GOT3 (cell line): Measurements from ENCODE around the gene RFTN2.
"Not testable (repeated sequence)": the region's sequence is repeated elsewhere in the genome, so short reads cannot be mapped to it uniquely, and the experiment has no call there.

Experiments used
- DNase-seq: peaks from one replicate; lab custom pipeline; 2025; ENCODE audit warnings: mixed read lengths; lab: John Stamatoyannopoulos, UW

Gene RFTN2

DNA sequence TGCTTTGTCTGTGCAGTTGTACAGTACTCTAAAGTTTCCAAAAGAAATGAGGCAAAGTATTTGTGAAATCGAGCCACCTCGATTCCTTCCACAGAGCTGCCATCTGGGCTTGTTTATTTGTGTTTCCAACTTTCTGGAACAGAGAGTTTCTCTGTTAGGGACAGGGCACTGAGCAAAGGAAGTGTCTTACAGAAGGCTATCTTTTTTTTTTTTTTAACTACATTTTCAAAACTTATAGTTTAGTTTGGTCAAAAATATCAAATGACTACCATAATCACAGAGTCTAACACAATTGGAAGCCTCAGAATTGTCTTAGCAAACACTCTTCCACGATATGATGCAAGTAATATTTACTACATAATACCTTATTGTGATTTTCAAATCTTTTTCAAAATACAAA is 796 bp downstream of the RFTN2 start:
- no peak for DNase-seq

DNA sequence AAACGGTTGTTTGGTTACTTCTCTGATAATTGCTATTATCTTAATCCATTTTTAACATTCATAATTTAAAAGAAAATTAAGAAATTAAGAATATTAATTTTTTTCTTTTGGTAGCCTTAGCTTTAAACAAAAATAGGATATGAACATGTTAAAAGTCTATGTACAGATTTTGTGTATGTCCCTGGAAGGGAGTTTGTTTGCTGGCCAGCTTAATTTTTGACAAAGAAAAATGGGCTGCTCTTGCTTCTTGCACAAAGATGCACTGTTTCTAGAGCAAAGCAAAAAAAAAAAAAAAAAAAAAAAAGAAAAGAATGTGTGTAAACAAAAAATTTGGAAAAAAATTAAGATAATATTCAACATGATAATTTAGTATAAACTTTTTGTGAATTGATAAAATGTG is 1.3 kb downstream of the RFTN2 start:
- DNase-seq, result no peak

DNA sequence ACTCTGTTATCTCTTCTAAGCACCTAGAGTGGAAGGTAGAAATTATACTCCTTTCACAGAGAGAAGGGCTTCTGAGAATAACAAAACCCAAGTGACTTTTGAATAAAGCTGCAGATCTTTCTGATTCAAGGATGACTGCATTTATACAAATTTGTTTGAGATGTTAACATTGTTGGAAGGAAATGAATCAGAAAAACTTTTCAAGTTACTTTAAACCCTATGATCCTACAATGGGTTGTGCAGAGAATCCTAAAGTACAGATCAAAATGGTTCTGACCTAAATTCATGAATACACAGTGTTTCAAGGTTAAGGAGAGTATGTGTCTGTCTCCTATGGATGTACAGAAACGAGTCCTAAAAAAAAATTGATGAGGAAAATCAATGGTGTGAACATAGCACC is 1.8 kb downstream of the RFTN2 start:
- DNase-seq, result no peak

DNA sequence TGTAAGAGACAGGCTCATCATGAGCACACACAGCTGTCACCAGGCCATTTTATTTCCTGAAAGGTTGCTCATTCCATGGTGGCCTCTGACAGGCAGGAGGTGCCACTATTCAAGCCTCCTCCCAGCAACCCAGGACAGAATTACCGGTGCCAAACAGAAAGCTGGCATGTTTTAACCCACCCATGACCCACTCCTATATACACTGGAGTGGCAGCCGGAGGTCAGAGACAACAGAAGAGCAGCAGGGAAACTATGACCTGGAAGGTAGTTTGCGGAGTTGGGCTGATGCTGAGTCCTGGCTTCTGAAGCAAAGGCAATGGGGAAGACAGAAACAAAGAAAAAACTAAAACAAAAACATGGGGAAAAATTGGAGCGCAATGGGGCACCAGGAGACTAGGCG is 2.3 kb downstream of the RFTN2 start:
- DNase-seq, result no peak

DNA sequence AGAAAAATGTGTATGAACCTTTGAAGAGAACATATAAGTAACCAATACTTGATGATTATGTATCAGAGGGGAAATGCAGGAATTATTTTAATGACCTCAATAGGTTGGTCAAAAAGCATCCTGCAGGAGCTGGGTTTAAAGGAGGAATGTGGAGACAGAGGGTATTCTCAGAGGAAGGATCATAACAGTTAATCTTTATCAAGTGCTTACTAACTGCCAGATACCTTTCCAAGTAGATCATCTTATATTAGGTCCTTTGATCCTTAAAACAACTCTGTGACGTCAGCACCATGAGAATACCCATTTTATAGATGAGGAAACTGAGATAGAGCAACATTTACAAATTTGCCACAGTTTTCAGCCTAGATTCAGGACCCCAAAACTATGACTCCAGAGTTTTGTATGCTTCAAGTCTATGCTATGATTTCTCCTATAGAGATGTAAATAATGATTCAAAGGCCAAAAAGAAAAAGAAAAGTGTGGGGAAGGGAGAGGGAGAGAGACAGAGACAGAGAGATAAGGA is 3.0 kb downstream of the RFTN2 start:
- no peak for DNase-seq

DNA sequence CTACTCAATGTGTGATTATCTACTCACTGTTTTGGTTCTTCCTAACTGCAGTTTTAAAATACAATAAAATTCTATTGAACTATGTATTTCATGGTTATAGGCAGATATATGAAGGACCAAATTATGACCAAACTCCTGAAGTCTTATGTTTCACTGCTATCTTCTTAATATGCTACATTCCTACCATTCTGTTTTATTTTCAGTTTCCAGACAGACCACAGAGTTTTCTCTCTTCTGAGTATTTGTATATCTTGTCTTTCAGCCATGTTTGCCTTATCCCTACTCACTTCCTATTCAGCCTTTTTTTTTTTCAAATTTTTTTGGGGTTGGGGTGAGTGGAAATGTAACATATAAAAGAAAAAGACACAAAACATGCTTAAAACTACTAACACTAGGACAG is 6.3 kb downstream of the RFTN2 start:
- no peak for DNase-seq

DNA sequence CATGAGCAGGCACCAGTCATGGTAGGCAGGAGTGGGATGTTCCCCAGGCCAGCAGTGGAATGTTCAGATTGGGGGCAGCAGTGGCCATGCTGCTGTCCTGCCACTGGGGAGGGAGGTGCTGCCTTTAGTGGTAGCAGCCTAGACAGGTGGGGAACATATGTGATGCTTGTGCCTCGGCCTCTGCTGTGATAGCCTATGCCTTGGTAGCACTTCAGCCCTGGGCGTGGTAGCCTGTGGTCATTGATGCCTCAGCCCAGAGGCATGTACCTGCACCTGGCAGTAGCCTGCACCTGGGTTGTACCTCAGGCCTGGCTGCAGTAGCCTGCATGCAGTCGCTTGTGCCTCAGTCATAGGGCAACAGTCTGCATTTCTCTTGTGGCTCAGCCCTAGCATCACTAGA is 7.1 kb downstream of the RFTN2 start:
- no peak for DNase-seq

DNA sequence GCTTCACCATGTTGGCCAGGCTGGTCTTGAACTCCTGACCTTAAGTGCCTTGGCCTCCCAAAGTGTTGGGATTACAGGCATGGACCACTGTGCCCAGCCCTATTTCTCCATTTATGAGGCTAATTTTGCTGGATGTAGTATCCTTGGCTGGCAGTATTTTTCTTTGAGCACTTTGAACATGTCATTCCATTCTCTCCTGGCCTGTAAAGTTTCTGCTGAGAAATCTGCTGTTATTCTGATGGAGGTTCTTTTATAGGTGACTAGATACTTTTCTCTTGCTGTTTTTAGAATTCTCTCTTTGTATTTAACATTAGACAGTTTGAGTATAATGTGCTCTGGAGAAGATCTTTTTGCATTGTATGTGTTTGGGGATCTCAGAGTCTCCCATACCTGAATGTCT is 9.1 kb downstream of the RFTN2 start:
- no peak for DNase-seq

DNA sequence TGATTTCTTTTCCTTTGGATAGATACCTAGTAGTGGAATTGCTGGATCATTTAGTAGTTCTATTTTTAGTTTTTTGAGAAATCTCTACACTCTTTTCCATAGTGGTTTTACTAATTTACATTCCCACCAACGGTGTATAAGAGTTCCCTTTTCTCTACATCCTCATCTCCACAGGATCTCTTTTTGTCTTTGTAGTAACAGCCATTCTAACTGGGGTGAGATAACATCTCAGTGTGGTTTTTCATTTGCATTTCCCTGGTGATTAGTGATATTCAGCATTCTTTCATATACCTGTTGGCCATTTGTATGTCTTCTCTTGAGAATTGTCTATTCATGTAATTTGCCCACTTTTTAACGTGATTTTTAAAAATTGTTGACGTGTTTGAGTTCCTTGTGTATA is 13.8 kb downstream of the RFTN2 start:
- DNase-seq, result no peak

DNA sequence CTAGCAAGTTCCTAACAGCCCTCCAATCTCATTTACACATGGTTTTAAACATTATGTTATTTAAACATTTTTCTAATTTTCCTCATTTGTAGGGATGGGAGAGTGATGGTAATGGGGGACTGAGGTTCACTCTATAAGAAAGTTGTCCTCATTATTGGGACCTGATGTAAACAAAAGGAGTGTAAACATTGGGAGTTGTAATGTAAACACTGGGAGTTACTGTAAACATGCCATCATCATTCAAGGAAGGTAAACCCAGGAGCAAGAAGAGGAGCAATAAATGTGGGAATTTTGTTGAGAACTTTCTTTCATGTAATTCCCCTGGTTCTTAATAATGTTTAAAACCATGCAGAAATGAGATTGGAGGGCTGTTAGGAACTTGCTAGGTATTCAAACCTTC is 17.8 kb downstream of the RFTN2 start:
- no peak for DNase-seq

DNA sequence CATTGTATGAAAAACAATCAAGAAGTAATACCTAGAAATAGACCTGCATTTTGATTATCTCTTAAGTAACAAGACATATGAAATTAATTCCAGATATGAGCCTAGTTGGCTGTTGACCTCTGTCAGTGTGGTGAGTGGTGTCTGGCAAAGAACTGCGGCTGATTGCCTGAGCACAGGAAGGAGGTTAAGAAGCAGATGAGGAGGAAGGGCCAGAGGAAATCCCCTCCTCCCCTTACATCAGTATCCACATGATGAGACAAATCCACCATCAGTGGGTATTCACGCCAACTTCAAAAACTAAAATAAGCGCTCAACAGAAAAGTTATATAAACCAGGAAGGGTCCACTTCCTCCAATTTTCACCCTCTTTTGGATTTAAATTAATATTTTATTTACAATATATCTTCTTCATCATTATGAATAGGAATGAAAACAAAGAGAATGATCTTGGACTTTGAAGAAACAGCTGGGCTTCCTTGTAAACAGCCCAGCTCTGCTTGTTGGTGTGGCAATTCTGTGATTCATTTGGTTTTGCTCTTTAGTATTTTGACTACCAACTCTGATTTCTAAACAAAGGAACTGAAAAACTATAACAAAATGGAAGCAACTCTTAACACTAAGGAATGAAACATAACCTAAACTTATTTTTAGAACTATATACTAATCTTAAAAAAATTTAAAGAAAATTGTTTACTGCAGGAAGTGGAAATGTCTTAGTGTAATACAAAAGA is 27.3 kb downstream of the RFTN2 start:
- DNase-seq, result no peak

DNA sequence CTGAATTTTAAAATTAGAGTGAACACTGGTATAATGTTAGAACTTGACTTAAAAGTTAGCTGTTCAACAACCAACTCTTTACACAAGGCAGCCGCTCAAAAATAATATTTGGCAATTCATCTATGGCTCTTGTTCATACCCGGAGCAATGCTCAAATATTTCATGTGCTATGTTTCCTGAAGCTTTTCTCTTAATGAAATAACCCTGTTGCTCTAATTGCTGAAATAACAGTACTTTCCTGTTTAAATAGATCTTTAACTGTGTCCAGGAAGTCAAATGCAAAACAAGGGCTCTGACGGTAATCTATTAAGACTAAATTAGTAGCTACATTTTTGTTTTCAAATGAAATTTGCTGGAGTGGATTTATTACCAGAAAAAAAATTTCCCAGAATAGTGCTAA is 33.7 kb downstream of the RFTN2 start:
- DNase-seq, result no peak

DNA sequence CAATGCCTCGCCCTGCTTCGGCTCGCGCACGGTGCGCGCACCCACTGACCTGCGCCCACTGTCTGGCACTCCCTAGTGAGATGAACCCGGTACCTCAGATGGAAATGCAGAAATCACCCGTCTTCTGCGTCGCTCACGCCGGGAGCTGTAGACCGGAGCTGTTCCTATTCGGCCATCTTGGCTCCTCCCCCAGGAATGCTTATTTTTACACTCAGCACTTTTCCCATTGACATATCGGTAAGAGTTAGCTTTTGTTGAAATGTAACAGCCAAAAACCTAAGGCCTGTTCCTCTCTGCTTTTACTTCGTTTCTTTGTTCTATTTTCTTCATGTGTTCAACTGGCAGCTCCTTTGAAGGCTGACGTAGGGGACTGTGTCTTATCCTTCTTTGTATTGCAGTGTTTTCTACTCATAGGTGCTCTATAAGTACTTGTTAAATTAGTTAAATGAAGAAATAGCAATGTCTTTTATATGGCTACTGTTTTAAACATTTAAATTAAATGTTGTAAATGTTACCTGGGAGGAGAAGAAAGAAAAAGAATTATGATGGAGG is 34.7 kb downstream of the RFTN2 start:
- DNase-seq, result not testable (repeated sequence)

DNA sequence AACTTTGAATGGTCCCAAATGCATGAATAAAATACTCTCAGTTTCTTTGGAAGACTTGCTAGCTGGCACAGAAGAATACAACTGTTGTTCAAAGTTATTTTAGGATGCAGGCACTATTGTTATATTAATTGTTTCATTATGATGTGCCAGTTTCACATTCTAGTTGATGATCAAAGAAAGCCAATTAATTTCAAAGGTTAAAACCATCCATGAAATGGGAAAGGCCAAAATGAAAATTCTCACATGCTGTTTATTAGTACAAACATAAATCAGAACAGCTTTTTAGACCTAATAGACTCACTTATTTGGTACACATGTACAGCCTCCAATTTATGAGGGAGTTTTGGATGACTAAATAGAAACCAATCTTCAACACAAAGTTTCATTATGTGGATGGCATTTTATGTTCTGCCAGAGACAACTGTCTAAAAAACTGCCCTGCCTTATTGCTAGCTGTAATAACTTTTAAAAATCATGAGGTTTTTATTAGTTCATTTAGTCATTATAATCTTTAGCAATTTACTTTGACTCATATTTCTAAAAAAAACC is 42.2 kb downstream of the RFTN2 start:
- DNase-seq, result no peak

DNA sequence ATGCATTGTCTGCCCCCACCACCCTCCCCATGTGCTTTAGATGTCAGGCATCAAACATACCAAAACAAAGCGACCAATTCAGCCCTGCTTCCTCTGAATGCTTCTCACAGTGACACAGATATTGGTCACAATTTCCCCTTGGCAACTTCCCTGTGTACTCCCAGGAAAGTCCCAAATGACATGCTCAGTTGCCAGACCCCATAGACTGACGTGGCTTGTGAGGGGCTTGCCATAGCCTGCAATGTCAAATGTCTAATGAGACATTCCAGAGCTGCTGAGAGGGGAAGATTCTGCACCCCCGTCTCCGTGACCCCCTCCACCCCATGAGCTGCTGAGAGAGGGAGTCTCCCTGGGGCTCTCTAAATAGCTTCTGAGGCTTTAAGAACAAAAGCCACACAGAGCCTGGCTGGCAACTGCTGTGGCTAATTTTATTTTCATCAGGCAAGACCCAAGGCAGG is 47.3 kb downstream of the RFTN2 start:
- DNase-seq, result no peak

DNA sequence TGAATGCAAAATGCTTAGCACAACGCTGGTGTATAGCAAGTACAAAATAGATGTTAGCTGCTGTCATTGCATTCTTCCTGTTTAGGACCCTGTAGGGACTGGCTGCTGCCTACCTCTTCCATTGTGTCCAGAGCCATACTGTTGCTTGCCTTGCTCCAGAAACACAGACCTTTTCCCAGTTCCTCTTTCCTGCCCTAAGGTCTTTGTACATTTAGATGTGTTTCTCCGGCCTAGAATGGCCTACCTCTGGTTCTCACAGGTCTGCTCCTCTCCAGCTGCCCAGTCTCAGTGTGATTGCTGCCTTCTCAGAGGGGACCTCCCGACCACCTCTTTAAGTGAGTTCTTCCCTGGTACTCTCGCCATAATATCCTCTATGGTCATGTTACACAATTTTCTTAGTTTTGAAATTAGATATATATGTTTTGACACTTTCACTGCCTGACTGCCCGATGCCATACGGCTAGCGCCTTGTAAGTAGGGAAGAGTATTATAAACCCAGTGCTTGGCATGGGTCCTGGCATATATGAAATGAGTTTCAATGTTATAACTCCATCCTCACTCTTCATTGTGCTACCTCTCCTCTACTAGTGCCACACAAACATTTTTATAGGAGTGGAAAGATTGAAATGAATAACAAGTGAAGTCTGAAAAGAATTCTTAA is 48.3 kb downstream of the RFTN2 start:
- DNase-seq, result no peak

DNA sequence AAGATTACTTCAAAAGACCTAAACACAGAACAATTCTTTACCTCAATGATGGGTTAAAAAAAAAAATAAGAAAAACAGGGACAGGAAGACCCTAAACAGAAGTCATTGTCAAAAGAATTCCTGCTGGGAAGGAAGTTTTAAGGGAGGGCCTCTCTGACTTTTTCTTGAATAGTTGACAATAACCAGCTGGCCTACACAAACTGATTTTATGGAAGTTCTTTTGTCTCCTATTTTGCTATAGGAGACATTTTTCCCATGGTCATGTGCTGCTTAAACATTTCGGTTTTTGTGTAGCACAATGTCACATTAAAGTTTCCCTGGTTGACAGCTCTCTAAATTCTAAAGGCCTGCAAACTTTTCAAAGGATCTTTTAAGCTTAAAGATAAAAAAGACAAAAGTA is 55.3 kb downstream of the RFTN2 start:
- DNase-seq, result no peak

DNA sequence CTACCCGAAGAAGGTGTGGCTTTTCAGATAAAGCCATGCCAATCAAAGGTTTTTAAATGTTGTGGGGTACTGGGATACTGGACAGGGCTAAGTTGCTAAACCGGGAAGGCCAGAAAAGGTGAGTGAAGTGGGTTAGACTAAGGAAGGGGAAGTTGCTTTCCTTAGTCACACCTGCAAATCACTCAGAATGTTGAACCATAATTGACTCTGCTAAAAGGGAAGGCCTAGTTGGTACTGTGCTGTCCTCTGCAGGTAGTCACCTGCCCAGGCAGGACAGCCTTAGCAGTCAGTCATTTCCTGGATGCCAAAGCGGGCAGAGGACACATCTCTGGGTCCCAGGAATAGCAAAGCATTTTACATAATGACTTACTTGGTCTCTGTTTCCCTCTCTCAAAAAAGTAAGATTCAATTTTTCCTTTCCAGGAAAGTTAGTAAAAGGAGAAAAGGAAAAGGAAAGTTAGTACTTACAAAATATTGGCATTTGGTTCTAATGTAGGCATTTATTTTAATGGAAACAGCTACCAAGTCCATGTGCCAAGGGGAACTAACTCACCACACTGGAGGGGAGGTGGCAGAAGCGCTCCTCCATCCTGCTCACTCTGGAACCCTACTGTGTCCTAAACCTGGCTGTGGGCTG is 60.3 kb downstream of the RFTN2 start:
- DNase-seq, result no peak

DNA sequence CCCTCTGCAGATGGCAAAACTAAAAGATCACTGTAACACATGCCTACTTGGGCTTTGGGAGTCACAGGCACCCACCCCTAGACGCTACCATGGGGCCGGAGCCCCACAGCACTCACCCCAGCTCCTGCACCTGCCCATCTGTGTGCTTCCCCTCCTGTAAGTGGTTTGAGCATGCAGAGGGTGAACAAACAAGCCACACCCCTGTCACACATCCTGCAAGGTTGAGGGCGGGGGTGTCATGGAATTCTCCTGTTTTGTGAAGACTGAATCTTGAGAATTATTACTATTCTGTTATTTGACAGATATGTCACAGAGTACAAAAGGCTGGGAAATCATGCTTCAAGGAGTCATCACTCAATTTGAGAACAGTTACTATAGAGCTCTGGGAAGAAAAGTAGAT is 60.9 kb downstream of the RFTN2 start:
- no peak for DNase-seq

DNA sequence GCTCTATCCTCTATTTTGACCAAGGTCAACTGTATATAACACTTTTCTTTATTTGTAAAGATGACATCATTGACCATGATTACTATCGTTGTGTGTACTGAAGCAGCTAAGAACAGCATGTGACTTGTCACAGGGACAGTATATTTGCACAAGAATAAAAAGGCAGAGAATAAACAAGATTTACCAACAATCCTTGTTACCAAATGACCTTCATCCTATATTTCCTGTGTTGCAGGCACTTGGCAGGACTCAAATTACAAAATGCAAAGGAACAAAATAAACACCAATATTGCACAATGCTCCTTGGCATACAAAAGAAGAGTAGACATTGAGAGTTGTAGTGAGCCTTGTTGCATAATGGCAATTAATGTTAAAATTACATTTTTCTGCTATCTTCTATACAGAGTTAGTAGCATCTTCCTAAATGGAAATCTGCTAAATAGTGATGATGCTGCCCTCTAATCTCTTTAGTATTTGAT is 61.8 kb downstream of the RFTN2 start:
- DNase-seq, result no peak

DNA sequence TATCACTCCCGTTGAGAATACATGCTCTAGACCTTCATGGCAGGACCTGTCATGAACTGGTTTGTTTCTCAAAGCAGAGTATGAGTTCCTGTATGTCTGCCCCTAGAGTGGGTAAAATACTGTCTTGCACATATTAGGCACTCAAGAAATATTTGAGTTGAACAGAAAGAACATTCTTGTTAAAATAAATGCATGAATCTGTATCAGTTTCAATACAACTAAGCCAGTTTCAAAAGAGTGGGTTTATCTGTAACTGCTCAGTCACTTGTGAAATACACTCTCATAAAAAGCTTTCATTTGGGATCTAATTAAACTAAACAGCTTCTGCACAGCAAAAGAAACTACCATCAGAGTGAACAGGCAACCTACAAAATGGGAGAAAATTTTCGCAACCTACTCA is 69.2 kb downstream of the RFTN2 start:
- no peak for DNase-seq

DNA sequence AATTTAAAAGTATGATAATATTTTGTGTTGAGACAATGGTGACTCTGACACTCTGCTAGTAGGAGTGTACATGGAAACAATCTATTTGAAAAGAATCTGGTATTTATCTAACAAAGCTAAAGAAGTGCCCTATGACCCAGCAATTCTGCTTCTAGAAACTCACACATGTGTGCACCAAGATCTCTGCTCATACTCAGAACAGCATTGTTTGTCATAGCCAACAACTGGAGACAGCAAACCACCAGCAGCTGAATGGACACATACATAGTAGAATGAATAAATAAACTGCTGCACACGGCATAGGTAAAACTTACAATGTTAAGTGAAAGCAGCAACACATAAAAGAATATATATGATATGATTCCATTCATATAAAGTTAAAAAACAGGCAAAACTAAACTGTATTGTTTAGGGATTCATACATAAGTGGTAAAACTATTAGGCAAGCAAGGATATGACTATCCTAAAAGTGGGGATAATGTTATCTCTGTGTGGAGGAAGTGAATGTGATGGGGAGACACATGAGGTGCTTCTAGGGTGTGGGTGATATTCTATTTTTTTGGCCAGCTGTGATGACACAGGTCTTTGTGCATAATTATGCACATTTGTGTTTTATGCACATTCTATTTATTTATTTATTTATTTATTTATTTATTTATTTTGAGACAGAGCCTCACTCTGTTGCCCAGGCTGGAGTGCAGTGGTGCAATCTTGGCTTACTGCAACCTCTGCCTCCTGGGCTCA is 71.1 kb downstream of the RFTN2 start:
- DNase-seq, result no peak
